ENCODE results near the gene SMOC2.

Gene SMOC2

DNA sequence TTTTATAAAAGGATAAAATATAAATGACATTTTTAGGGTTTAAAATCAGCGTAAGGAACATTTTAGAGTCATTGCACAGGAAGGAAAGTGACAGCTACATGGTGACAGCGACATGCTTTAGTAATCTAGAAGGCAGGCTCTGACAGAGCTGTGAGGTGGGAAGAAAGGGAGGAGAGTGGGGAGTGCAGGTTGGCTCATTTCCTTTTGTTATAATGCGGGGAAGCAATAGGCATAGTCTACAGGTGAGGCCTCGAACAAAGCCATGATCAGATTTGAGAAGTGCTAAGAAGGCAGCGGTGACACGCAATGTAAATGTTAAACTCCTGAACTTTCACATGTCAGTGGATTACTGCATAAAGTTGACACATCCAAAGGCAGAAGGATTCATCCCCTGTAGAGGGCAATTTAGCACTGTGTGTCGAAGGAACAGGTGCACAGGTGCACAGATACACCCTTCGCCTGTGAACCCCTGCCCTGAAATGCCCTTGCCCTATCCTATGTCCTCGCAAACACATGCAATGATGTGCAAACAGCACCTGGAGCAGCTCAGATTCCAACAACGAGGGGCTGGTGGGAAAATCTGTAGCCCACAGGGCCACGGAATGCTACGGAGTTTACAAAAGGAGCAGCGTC lies 32.4 kb upstream of the SMOC2 start:
- no peak overlapping the region for H3K27ac ChIP-seq (ENCODE audit: low read length)
- H3K9me3 ChIP-seq (ENCODE audit: control insufficient read depth, insufficient read depth, low read length), result no peaks in the 10 kb centered on the region
- H3K36me3 ChIP-seq (ENCODE audit: control insufficient read depth, insufficient read depth, low read length), result no peaks in the 10 kb centered on the region
- H3K4me3 ChIP-seq (ENCODE audit: low read length), result no peak overlapping the region
- no peaks in the 10 kb centered on the region for H3K27me3 ChIP-seq (ENCODE audit: control insufficient read depth, insufficient read depth, low read length)
- DNase-seq (ENCODE audit: low read depth, low spot score), result no peak
- WGBS (ENCODE audit: insufficient coverage, insufficient read length), result no CpG with 5 or more reads among the region's 13 CpGs
- no peaks in the 10 kb centered on the region for H3K4me1 ChIP-seq (ENCODE audit: control insufficient read depth, insufficient read depth, low read length)

DNA sequence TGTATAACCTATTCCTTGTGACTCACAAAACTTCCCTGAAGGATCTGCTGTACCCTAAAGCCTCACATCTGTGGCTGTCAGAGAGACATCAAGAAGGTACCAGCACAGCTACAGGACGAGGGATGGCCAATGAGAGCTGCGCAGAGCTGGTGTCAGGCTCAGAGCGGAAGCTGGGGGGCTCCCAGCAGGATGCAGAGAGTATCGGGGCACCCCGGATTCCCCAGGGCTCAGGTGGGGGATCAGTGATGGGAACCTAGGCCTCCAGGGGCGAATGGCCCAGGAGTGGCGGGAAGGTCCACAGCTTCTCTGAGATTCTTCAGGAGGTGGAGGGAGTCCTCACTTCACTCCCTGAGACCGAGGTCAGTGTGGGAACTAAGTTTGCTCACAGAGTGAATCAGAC lies 30.9 kb upstream of the SMOC2 start:
- Histone ChIP-seq H3K27ac (ENCODE audit: low read length) (no peak overlapping the region), H3K4me3 (ENCODE audit: low read length) (no peak overlapping the region), H3K36me3 (ENCODE audit: control insufficient read depth, insufficient read depth, low read length) (no peaks in the 10 kb centered on the region), H3K27me3 (ENCODE audit: control insufficient read depth, insufficient read depth, low read length) (no peaks in the 10 kb centered on the region), H3K4me1 (ENCODE audit: control insufficient read depth, insufficient read depth, low read length) (no peaks in the 10 kb centered on the region), H3K9me3 (ENCODE audit: control insufficient read depth, insufficient read depth, low read length) (no peaks in the 10 kb centered on the region)
- no CpG with 5 or more reads among the region's 8 CpGs for WGBS (ENCODE audit: insufficient coverage, insufficient read length)
- DNase-seq (ENCODE audit: low read depth, low spot score), result no peak

DNA sequence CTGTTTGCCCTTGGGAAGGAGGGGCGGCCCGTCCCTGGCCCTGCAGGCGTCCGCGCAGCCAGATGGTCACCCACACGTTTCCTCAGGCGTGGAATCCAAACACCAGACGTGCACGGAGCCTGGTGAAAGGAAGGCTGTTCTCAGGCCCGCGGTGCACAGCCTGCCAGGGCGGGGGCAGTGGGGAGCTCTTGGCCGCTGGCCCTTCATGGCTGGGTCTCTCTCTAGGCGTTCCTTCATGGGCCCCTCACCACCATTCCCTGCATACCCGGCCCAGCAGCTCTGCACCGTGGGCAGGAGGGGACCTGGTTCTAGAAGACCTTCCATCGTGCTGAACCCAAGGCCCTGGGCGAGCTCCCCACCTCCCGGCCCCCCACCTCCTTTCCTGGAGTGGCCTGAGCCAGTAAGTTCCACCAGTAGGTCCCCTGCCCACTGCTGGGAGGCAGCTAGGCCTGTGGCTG lies 30.4 kb upstream of the SMOC2 start:
- no peaks in the 10 kb centered on the region for H3K4me1 ChIP-seq (ENCODE audit: control insufficient read depth, insufficient read depth, low read length)
- H3K27me3 ChIP-seq (ENCODE audit: control insufficient read depth, insufficient read depth, low read length), result no peaks in the 10 kb centered on the region
- H3K9me3 ChIP-seq (ENCODE audit: control insufficient read depth, insufficient read depth, low read length), result no peaks in the 10 kb centered on the region
- no CpG with 5 or more reads among the region's 19 CpGs for WGBS (ENCODE audit: insufficient coverage, insufficient read length)
- H3K4me3 ChIP-seq (ENCODE audit: low read length), result no peak overlapping the region
- no peak overlapping the region for H3K27ac ChIP-seq (ENCODE audit: low read length)
- DNase-seq (ENCODE audit: low read depth, low spot score), result no peak
- no peaks in the 10 kb centered on the region for H3K36me3 ChIP-seq (ENCODE audit: control insufficient read depth, insufficient read depth, low read length)

DNA sequence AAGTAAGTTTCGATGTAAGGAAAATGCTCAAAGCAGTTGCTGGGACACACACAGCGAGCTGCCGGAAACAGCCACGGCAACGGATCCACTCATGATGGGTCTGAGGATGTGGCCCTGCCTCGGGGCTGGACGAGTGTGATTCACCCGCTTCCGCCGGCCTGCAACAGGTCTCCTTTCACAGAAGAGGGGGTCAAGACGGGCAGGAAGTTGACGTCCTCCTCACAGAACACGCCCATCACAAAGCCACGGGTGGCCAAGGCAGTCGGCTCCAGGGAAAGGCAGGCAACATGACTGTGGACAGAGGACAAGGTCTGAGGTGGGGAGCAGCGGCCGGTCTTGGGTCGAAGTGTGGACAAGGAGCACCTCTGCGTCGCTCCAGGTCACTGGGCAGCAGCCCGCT lies 29.9 kb upstream of the SMOC2 start:
- WGBS (ENCODE audit: insufficient coverage, insufficient read length), result no CpG with 5 or more reads among the region's 21 CpGs
- DNase-seq (ENCODE audit: low read depth, low spot score), result no peak
- Histone ChIP-seq H3K4me3 (ENCODE audit: low read length) (no peak overlapping the region), H3K27me3 (ENCODE audit: control insufficient read depth, insufficient read depth, low read length) (no peaks in the 10 kb centered on the region), H3K27ac (ENCODE audit: low read length) (no peak overlapping the region), H3K9me3 (ENCODE audit: control insufficient read depth, insufficient read depth, low read length) (no peaks in the 10 kb centered on the region), H3K4me1 (ENCODE audit: control insufficient read depth, insufficient read depth, low read length) (no peaks in the 10 kb centered on the region), H3K36me3 (ENCODE audit: control insufficient read depth, insufficient read depth, low read length) (no peaks in the 10 kb centered on the region)

DNA sequence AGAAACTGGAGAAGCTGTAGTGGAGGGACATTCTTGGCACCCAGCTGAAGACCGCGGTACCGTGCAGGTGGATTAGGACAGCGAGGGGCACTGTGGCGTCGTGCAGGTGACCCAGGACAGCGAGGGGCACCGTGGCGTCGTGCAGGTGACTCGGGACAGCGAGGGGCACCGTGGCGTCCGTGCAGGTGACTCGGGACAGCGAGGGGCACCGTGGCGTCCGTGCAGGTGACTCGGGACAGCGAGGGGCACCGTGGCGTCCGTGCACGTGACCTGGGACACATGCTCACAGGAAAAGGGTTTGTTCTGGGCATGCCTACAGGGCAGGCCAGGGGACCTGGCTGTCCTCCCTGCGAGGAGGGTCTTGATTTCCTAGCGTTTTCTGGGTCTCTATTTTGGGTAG lies 29.2 kb upstream of the SMOC2 start:
- Histone ChIP-seq H3K4me1 (ENCODE audit: control insufficient read depth, insufficient read depth, low read length) (no peaks in the 10 kb centered on the region), H3K9me3 (ENCODE audit: control insufficient read depth, insufficient read depth, low read length) (no peaks in the 10 kb centered on the region), H3K4me3 (ENCODE audit: low read length) (no peak overlapping the region), H3K36me3 (ENCODE audit: control insufficient read depth, insufficient read depth, low read length) (no peaks in the 10 kb centered on the region), H3K27me3 (ENCODE audit: control insufficient read depth, insufficient read depth, low read length) (no peaks in the 10 kb centered on the region), H3K27ac (ENCODE audit: low read length) (no peak overlapping the region)
- no CpG with 5 or more reads among the region's 28 CpGs for WGBS (ENCODE audit: insufficient coverage, insufficient read length)
- DNase-seq (ENCODE audit: low read depth, low spot score), result no peak

DNA sequence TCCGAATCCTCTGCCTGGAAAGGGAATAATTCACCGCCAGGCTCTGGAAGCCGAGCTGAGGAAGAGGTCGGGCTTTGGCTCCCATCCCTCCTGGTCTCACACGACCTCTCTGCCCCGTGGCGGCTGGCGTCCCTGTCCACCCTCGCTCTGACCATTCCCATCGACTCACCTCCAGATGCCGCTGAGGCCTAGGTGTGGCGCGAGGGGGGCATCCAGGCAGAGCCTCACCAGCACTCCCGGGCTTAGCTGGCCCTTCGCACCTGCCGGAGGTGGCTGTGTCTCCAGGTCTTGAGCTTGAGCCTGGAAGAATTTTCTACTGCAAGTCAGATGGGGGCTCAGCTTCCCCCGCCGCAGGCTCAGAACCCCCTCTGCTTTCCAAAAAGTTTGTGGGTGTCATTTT lies 28.5 kb upstream of the SMOC2 start:
- Histone ChIP-seq H3K9me3 (ENCODE audit: control insufficient read depth, insufficient read depth, low read length) (no peaks in the 10 kb centered on the region), H3K36me3 (ENCODE audit: control insufficient read depth, insufficient read depth, low read length) (no peaks in the 10 kb centered on the region), H3K4me3 (ENCODE audit: low read length) (no peak overlapping the region), H3K27ac (ENCODE audit: low read length) (no peak overlapping the region), H3K4me1 (ENCODE audit: control insufficient read depth, insufficient read depth, low read length) (no peaks in the 10 kb centered on the region), H3K27me3 (ENCODE audit: control insufficient read depth, insufficient read depth, low read length) (no peaks in the 10 kb centered on the region)
- no CpG with 5 or more reads among the region's 18 CpGs for WGBS (ENCODE audit: insufficient coverage, insufficient read length)
- DNase-seq (ENCODE audit: low read depth, low spot score), result no peak

DNA sequence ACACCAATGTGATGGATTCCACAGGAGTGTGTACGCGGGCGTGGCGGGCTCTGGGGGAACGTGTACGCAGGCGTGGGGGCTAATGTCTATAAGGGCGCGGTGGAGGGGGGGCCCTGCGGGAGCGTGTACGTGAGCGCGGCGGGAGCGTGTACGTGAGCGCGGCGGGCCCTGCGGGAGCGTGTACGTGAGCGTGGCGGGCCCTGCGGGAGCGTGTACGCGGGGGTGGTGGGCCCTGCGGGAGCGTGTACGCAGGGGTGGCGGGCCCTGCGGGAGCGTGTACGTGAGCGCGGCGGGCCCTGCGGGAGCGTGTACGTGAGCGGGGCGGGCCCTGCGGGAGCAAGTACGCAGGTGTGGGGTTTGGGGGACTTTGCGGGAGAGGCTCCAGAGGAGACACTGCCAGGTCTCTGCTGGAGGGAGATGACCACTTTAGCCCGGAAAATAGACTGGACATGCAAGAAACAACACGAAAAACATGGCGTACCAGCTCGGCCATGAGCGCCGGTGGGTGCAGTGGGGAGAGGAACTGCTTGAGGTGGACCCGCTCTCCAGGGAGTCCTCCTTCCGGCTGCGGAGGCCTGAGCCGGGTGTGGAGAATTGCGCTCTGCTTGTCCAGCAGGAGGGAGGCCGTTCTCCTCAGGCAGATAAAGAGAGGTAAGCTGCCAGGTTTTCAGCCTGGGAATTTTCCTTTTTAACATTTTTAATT lies 27.8 kb upstream of the SMOC2 start:
- Histone ChIP-seq H3K4me3 (ENCODE audit: low read length) (no peak overlapping the region), H3K27me3 (ENCODE audit: control insufficient read depth, insufficient read depth, low read length) (no peaks in the 10 kb centered on the region), H3K27ac (ENCODE audit: low read length) (no peak overlapping the region), H3K36me3 (ENCODE audit: control insufficient read depth, insufficient read depth, low read length) (no peaks in the 10 kb centered on the region), H3K4me1 (ENCODE audit: control insufficient read depth, insufficient read depth, low read length) (no peaks in the 10 kb centered on the region), H3K9me3 (ENCODE audit: control insufficient read depth, insufficient read depth, low read length) (no peaks in the 10 kb centered on the region)
- DNase-seq (ENCODE audit: low read depth, low spot score), result no peak
- WGBS (ENCODE audit: insufficient coverage, insufficient read length), result no CpG with 5 or more reads among the region's 59 CpGs

DNA sequence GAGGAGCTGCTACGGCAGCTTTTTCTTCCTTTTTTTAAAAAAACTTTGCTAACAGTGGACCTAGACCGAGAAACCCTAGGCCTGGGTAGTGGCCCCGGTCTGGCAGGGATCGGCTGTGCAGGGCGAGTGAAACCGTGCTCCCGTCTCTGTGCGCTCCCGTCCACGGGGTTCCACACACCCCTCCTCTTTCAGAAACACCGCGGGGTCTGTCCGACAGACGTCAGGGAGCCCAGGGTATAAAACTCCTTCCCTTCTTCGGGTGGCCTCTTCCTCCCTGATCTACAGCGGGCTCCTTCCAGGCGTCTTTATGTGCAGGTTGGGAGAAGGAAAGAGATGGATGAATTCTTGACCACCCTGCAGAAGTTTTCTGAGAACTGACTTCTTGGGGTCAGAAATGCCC lies 27.1 kb upstream of the SMOC2 start:
- Histone ChIP-seq H3K9me3 (ENCODE audit: control insufficient read depth, insufficient read depth, low read length) (no peaks in the 10 kb centered on the region), H3K27ac (ENCODE audit: low read length) (no peak overlapping the region), H3K4me1 (ENCODE audit: control insufficient read depth, insufficient read depth, low read length) (no peaks in the 10 kb centered on the region), H3K27me3 (ENCODE audit: control insufficient read depth, insufficient read depth, low read length) (no peaks in the 10 kb centered on the region), H3K4me3 (ENCODE audit: low read length) (no peak overlapping the region), H3K36me3 (ENCODE audit: control insufficient read depth, insufficient read depth, low read length) (no peaks in the 10 kb centered on the region)
- no peak for DNase-seq (ENCODE audit: low read depth, low spot score)
- WGBS (ENCODE audit: insufficient coverage, insufficient read length), result no CpG with 5 or more reads among the region's 17 CpGs

DNA sequence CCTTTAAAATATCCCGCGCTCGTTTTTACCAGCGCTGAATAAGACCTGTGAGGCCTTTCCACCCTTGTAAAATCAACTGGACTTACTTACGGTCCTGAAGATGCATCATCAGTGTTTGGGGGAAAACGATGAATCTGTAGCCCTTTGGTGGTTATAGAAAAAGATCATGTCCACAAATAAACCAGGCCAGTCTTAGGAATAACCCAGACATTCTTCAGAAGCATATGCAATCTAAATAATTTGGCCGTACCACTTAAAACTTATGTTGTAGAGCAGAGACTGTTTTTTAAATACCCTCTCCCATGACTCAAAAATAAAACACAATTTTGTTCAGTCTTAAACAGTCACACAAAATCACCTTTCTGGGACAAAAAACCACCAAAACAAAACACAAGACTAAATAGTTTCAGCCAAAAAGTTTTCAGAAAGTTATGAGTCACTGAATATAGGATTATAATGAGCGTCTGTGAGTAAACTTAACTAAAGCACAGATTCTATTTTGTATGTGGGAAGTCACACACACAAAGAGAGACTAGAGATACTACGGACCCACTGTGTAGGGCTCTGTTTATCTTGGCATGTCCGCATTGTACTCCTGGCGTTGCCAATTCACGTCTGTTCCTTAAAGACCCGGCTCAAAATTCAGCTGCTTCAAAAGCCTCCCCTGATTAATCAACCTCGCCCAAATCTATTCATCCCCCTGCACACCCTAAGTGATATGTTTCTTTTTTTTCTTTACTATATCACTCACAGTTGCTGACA lies 26.5 kb upstream of the SMOC2 start:
- Histone ChIP-seq H3K9me3 (ENCODE audit: control insufficient read depth, insufficient read depth, low read length) (no peaks in the 10 kb centered on the region), H3K4me3 (ENCODE audit: low read length) (no peak overlapping the region), H3K27ac (ENCODE audit: low read length) (no peak overlapping the region), H3K27me3 (ENCODE audit: control insufficient read depth, insufficient read depth, low read length) (no peaks in the 10 kb centered on the region), H3K4me1 (ENCODE audit: control insufficient read depth, insufficient read depth, low read length) (no peaks in the 10 kb centered on the region), H3K36me3 (ENCODE audit: control insufficient read depth, insufficient read depth, low read length) (no peaks in the 10 kb centered on the region)
- DNase-seq (ENCODE audit: low read depth, low spot score), result no peak
- WGBS (ENCODE audit: insufficient coverage, insufficient read length), result no CpG with 5 or more reads among the region's 14 CpGs

DNA sequence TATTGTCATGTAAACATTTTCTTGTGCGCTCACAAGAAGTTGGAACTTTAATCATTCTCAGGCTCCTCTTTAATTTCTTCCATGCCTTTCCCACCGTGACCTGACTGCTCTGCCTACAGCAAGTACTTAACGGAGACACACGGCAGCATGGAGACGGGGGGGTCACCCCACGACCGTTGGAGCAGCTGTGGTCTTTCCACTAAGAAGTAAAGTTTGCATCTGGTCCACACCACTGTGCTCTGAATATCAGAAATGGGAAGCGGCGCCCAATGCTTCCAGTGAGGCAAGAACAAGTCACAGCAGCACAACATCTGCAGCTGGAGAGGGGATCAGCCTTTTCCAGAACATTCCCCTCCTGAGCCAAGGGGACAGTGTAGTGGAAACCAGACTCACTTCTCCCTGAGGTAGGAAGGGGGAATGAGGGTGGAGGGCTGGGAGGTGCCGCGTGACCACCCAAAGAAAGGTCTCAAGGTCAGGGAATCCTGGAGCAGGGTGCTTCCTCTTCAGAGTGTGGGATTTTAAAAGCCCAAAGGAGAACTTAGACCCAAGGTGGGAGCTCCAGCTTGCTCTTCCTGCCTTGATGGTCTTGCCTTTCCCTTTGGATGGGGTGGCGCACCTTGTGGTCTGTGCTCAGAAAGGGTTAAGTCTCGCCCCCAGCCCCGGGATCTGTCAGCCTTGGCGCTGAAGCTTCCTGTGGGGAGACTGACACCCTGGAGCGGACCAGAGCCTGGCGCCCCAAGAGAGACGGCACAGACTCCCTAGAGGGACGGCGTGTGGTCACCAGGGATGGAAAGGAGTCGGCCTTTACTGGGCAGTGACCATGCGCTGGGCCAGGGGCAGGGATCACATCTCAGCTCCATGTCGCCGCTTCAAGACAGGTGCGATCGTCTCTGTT lies 25.6 kb upstream of the SMOC2 start:
- no CpG with 5 or more reads among the region's 26 CpGs for WGBS (ENCODE audit: insufficient coverage, insufficient read length)
- Histone ChIP-seq H3K4me1 (ENCODE audit: control insufficient read depth, insufficient read depth, low read length) (no peaks in the 10 kb centered on the region), H3K27ac (ENCODE audit: low read length) (no peak overlapping the region), H3K36me3 (ENCODE audit: control insufficient read depth, insufficient read depth, low read length) (no peaks in the 10 kb centered on the region), H3K4me3 (ENCODE audit: low read length) (no peak overlapping the region), H3K9me3 (ENCODE audit: control insufficient read depth, insufficient read depth, low read length) (no peaks in the 10 kb centered on the region), H3K27me3 (ENCODE audit: control insufficient read depth, insufficient read depth, low read length) (no peaks in the 10 kb centered on the region)
- DNase-seq (ENCODE audit: low read depth, low spot score), result no peak
